ENCODE measurements around the gene ZNF85. TPM values are rescaled to one million over a fixed set of nuclear protein-coding genes. Genes with fewer than 3 reads are reported as not detected.
"Not testable (repeated sequence)": the region's sequence is repeated elsewhere in the genome, so short reads cannot be mapped to it uniquely, and the experiment has no call there.

Gene ZNF85
- total and polyA plus RNA-seq, 2 of the 13 experiments (the other 11 are each of a cell fraction or from before 2014, with no cell fraction given): 1.1 to 3.7 TPM

DNA sequence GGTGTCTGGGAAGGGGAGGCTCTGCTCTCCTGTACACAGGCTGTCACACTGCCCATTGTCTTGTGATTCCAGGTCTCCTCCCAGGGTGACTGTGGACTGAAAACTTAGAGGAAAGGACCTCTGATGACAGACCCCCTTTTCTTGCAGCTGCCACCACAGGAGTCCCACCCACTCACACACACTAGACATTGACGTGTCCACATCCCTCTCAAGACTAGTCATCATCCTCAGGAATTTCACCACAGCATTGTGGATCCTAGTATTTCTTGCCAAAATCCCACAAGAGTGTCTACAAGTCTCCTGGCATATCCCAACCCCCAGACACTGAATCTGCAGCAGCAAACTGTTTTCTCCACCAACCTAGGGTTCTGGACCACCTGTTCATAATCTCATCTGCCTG, 5.3 kb downstream of the ZNF85 start:
- Histone ChIP-seq H3K79me2 (ENCODE audit: insufficient read depth, low read length) (no peaks in the 10 kb centered on the region), H3K4me3 (replicated peaks in 1 of 3; ENCODE audit: insufficient read depth in 1 of 3, low read depth in 2 of 3, low read length in 3 of 3) (no peak overlapping the region), H3K4me1 (ENCODE audit: insufficient read depth, low read length) (peaks cover 9% of the 10 kb centered on the region; the same call in 1 of the 2 replicates), H3K27me3 (ENCODE audit: control insufficient read depth in 1 of 2, insufficient read depth in 2 of 2, low read length in 2 of 2) (no peaks in the 10 kb centered on the region), H3K27ac (ENCODE audit: extremely low read length, insufficient read depth, low read length) (no peak overlapping the region), H2AFZ (ENCODE audit: low read length) (no peak overlapping the region), H3K36me3 (replicated peaks in 1 of 2; ENCODE audit: control insufficient read depth in 1 of 2, insufficient read depth in 2 of 2, low read length in 2 of 2) (no peaks in the 10 kb centered on the region), H3K9me3 (ENCODE audit: low read length) (peaks cover 15% of the 10 kb centered on the region), H3K4me2 (ENCODE audit: low read depth, low read length) (no peak overlapping the region), H4K20me1 (ENCODE audit: insufficient read depth, low read length) (no peaks in the 10 kb centered on the region), H3K9ac (ENCODE audit: insufficient read depth, low read depth, low read length) (no peak overlapping the region)
- POLR2A ChIA-PET: no interaction called here
- FAIRE-seq (no peak), DNase-seq (ENCODE audit: low spot score) (no peak), ATAC-seq (no peak)
- no peak for TF ChIP-seq ZNF441 (CRISPR knock-in tag; IDR thresholded peaks at IDR 0.05; ENCODE audit: borderline replicate concordance)
- no peak for TF ChIP-seq MED8 (CRISPR knock-in tag; IDR thresholded peaks at IDR 0.05; ENCODE audit: insufficient replicate concordance)
- TF ChIP-seq, protein P1, sequence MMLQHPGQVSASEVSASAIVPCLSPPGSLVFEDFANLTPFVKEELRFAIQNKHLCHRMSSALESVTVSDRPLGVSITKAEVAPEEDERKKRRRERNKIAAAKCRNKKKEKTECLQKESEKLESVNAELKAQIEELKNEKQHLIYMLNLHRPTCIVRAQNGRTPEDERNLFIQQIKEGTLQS (CRISPR knock-in tag; IDR thresholded peaks at IDR 0.05): no peak
- TF ChIP-seq, protein P2, sequence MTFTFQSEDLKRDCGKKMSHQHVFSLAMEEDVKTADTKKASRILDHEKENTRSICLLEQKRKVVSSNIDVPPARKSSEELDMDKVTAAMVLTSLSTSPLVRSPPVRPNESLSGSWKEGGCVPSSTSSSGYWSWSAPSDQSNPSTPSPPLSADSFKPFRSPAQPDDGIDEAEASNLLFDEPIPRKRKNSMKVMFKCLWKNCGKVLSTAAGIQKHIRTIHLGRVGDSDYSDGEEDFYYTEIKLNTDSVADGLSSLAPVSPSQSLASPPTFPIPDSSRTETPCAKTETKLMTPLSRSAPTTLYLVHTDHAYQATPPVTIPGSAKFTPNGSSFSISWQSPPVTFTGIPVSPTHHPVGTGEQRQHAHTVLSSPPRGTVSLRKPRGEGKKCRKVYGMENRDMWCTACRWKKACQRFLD (CRISPR knock-in tag; IDR thresholded peaks at IDR 0.05; ENCODE audit: borderline replicate concordance): no peak
- no peak for TF ChIP-seq FOSL1 (CRISPR knock-in tag; IDR thresholded peaks at IDR 0.05; ENCODE audit: borderline replicate concordance)
- TF ChIP-seq CBX1 (IDR thresholded peaks at IDR 0.05; ENCODE audit: low read depth): no peak
- no peak for TF ChIP-seq KLF16 (CRISPR knock-in tag; IDR thresholded peaks at IDR 0.05)
- no peak for TF ChIP-seq ZNF572 (CRISPR knock-in tag; IDR thresholded peaks at IDR 0.05)
- BruUV-seq (replicated peaks): no TSS peak
- CTCF ChIA-PET (ENCODE audit: low intra/inter-chr PET ratio, low total read pairs): no interaction called here
- WGBS (ENCODE audit: low lambda C conversion rate): 50% methylated on average over 1 of the region's 1 CpG
- intact Hi-C loops (cut with micrococcal nuclease; ENCODE audit: unreplicated experiment): no loop called here
- in situ Hi-C loops (cut with HindIII; ENCODE audit: extremely low pct_ligation_motif_present, low pct_unique_long_range_greater_than_20kb): no loop called here

DNA sequence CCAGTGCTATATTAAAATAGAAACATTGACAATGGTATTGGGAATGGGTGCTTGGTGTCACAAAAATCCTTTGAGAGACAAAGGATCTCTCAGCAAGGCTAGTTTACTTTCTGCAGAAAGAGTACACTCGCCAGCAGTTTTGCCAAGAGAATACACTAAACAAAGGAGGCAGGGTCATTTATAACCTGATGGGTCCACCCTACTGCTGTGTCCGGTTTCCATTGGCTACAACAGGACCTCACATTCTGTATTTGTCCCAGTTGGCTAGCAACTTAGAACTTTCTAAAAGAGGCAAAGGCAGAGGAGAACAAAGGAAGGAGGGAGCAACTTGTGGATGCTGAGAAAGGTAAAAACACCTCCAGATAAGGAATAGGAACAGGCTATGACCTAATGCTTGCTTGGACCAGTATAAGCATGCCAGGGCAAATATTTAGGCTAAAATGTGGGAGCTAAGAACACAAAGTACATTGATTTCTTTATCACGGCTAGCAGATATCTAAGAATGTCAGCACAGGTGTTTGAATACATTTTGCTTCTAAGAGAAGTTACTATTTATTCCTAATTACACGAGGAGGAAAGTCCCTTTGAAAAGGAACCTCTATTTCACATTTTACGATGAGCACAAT, 13.4 kb downstream of the ZNF85 start:
- BruUV-seq (replicated peaks); POLR2A ChIA-PET; H2AFZ ChIP-seq (ENCODE audit: low read length); H3K4me2 ChIP-seq (ENCODE audit: low read depth, low read length); H3K36me3 ChIP-seq (replicated peaks in 1 of 2; ENCODE audit: control insufficient read depth in 1 of 2, insufficient read depth in 2 of 2, low read length in 2 of 2); H3K9me3 ChIP-seq (ENCODE audit: low read length); ATAC-seq; H3K27me3 ChIP-seq (ENCODE audit: control insufficient read depth in 1 of 2, insufficient read depth in 2 of 2, low read length in 2 of 2); CTCF ChIA-PET (ENCODE audit: low intra/inter-chr PET ratio, low total read pairs); DNase-seq (ENCODE audit: low spot score); H4K20me1 ChIP-seq (ENCODE audit: insufficient read depth, low read length); FAIRE-seq; H3K4me1 ChIP-seq (ENCODE audit: insufficient read depth, low read length); H3K27ac ChIP-seq (ENCODE audit: extremely low read length, insufficient read depth, low read length); H3K9ac ChIP-seq (ENCODE audit: insufficient read depth, low read depth, low read length); H3K4me3 ChIP-seq (replicated peaks in 1 of 3; ENCODE audit: insufficient read depth in 1 of 3, low read depth in 2 of 3, low read length in 3 of 3); H3K79me2 ChIP-seq (ENCODE audit: insufficient read depth, low read length); intact Hi-C loops (cut with micrococcal nuclease; ENCODE audit: unreplicated experiment); in situ Hi-C loops (cut with HindIII; ENCODE audit: extremely low pct_ligation_motif_present, low pct_unique_long_range_greater_than_20kb): not testable (repeated sequence)
- WGBS (ENCODE audit: low lambda C conversion rate): 64% methylated on average over 5 of the region's 5 CpGs

DNA sequence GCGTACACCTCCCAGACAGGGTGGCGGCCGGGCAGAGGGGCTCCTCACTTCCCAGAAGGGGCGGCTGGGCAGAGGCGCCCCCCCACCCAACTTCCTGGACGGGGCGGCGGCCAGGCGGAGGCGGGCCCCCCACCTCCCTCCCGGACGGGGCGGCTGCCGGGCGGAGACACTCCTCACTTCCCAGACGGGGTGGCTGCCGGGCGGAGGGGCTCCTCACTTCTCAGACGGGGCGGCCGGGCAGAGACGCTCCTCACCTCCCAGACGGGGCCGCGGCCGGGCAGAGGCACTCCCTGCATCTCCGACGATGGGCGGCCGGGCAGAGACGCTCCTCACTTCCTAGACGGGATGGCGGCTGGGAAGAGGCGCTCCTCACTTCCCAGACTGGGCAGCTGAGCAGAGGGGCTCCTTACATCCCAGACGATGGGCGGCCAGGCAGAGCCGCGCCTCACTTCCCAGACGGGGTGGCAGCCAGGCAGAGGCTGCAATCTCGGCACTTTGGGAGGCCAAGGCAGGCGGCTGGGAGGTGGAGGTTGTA, 29.6 kb downstream of the ZNF85 start:
- BruUV-seq (replicated peaks); H3K27ac ChIP-seq (ENCODE audit: extremely low read length, insufficient read depth, low read length); H3K9ac ChIP-seq (ENCODE audit: insufficient read depth, low read depth, low read length); H4K20me1 ChIP-seq (ENCODE audit: insufficient read depth, low read length); H3K4me1 ChIP-seq (ENCODE audit: insufficient read depth, low read length); FAIRE-seq; H3K4me3 ChIP-seq (replicated peaks in 1 of 3; ENCODE audit: insufficient read depth in 1 of 3, low read depth in 2 of 3, low read length in 3 of 3); DNase-seq (ENCODE audit: low spot score); H3K36me3 ChIP-seq (replicated peaks in 1 of 2; ENCODE audit: control insufficient read depth in 1 of 2, insufficient read depth in 2 of 2, low read length in 2 of 2); ATAC-seq; intact Hi-C loops (cut with micrococcal nuclease; ENCODE audit: unreplicated experiment); POLR2A ChIA-PET; H2AFZ ChIP-seq (ENCODE audit: low read length); H3K4me2 ChIP-seq (ENCODE audit: low read depth, low read length); H3K79me2 ChIP-seq (ENCODE audit: insufficient read depth, low read length); H3K27me3 ChIP-seq (ENCODE audit: control insufficient read depth in 1 of 2, insufficient read depth in 2 of 2, low read length in 2 of 2); CTCF ChIA-PET (ENCODE audit: low intra/inter-chr PET ratio, low total read pairs); in situ Hi-C loops (cut with HindIII; ENCODE audit: extremely low pct_ligation_motif_present, low pct_unique_long_range_greater_than_20kb): not testable (repeated sequence)
- 82% methylated on average over 24 of the region's 41 CpGs for WGBS (ENCODE audit: low lambda C conversion rate)
- H3K9me3 ChIP-seq (ENCODE audit: low read length): peaks cover 49% of the 10 kb centered on the region
